ENCODE results near the gene CUEDC2.

Gene CUEDC2

GRCh38 chr10:102397222-102398171 lies 34.9 kb downstream of the CUEDC2 start:
- DNase-seq (ENCODE audit: low read depth in 3 of 3) = no peak

GRCh38 chr10:102396730-102397151 lies 35.6 kb downstream of the CUEDC2 start:
- DNase-seq (ENCODE audit: low read depth in 3 of 3) = no peak

- DNase-seq (ENCODE audit: low read depth in 3 of 3) = no peak
These were observed 36.1 kb downstream of the CUEDC2 start for GRCh38 chr10:102396317-102396650.

GRCh38 chr10:102395400-102396316 lies 36.7 kb downstream of the CUEDC2 start, which contains the start of gene NFKB2:
NFKB2 (plus strand) TSS chr10:102395705; CDS start chr10:102395960, 255 bp downstream.
- DNase-seq (ENCODE audit: low read depth in 3 of 3) = peak; percentile 81 to 90 (median 87)

GRCh38 chr10:102394801-102395399 lies 37.5 kb downstream of the CUEDC2 start:
- DNase-seq (ENCODE audit: low read depth in 3 of 3) = peak in 2 of 3 experiments; percentile 48 to 52

GRCh38 chr10:102394079-102394800 lies 38.1 kb downstream of the CUEDC2 start:
- DNase-seq (ENCODE audit: low read depth in 3 of 3) = peak; percentile 98

GRCh38 chr10:102393411-102394078 lies 38.8 kb downstream of the CUEDC2 start:
- no peak for DNase-seq (ENCODE audit: low read depth in 3 of 3)

GRCh38 chr10:102392306-102392705 lies 40.1 kb downstream of the CUEDC2 start:
- DNase-seq (ENCODE audit: low read depth in 3 of 3) = no peak

- DNase-seq (ENCODE audit: low read depth in 3 of 3) = no peak
These were observed 42.5 kb downstream of the CUEDC2 start for GRCh38 chr10:102389894-102390293.

- no peak for DNase-seq (ENCODE audit: low read depth in 3 of 3)
These were observed 47.6 kb downstream of the CUEDC2 start for GRCh38 chr10:102384606-102385429.

GRCh38 chr10:102384053-102384452 lies 48.3 kb downstream of the CUEDC2 start:
- no peak for DNase-seq (ENCODE audit: low read depth in 3 of 3)

- no peak for DNase-seq (ENCODE audit: low read depth in 3 of 3)
These were observed 49.5 kb downstream of the CUEDC2 start for GRCh38 chr10:102382871-102383270.

GRCh38 chr10:102381983-102382382 lies 50.4 kb downstream of the CUEDC2 start:
- no peak for DNase-seq (ENCODE audit: low read depth in 3 of 3)

- no peak for DNase-seq (ENCODE audit: low read depth in 3 of 3)
These were observed 53.0 kb downstream of the CUEDC2 start for GRCh38 chr10:102379383-102379782.

- DNase-seq (ENCODE audit: low read depth in 3 of 3) = no peak
These were observed 55.5 kb downstream of the CUEDC2 start for GRCh38 chr10:102376901-102377300.

GRCh38 chr10:102375867-102376266 lies 56.5 kb downstream of the CUEDC2 start:
- no peak for DNase-seq (ENCODE audit: low read depth in 3 of 3)

GRCh38 chr10:102375250-102375649 lies 57.1 kb downstream of the CUEDC2 start:
- no peak for DNase-seq (ENCODE audit: low read depth in 3 of 3)
